Activated CD8-positive, alpha-beta memory T cell treated with anti-CD3 and anti-CD28 coated beads for 1 hour (primary cell): ENCODE measurements around the gene TMEM51.

Source experiments
- DNase-seq, 2 donors: peaks; one replicate each; pipeline ENCODE4 v3.0.0-alpha.2; 2020; ENCODE audit warnings: low read depth in 1 of 2; ENCODE audit errors: extremely low read depth in 1 of 2

The TMEM51 gene

GRCh38 chr1:15212954-15213291 lies 59.4 kb downstream of the TMEM51 start:
- DNase-seq: no peak

DNA sequence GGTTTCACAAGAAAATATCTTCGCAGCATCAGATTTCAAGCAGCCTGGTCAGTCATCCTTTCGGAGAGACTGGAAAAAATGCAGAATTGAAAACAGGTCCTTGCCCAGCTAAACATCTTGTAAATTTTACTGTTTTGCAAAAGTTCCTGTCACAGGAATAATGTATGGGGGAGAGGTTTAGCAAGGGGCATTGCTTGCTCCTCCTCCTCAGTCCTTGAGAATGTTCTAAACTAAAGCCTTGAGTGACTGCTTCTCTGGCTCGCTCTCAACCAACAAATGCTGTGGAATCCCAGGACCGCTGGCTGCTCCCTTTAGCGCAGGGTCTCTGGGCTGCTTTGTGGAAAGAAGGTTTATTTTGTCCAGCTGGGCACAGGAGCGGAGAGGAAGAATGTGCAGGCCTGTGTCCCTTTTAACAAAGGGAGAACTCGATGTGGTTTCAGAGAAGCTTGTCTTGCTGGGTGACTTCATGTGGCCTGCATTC lies 59.8 kb downstream of the TMEM51 start:
- no peak for DNase-seq

GRCh38 chr1:15214527-15214926 lies 61.0 kb downstream of the TMEM51 start:
- DNase-seq: no peak

DNA sequence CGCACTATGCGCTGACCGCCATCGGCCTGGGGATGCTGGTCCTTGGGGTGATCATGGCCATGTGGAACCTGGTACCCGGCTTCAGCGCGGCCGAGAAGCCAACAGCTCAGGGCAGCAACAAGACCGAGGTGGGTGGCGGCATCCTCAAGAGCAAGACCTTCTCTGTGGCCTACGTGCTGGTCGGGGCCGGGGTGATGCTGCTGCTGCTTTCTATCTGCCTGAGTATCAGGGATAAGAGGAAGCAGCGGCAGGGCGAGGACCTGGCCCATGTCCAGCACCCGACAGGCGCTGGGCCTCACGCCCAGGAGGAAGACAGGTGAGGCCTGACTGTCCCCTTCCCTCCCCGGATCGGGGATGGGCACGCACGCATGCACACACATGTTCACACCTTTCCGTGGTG lies 61.6 kb downstream of the TMEM51 start:
- no peak for DNase-seq

DNA sequence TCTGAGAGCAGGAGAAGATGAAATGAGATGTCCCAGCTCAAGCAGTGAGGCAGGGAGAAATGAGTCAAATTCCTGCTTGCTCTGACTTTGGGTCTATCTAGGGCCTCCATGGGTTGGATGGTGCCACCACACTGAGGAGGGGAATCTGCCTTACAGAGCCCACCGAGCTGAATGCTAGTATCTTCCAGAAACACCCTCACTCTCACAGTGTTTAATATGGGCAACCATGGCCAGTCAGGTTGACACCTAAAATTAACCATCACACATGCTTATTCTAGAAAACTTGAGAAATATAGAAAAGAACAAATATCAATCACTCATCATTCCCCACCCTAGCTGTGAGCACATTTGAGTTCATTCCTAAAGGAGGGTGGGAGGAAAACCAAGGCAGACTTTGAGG lies 64.1 kb downstream of the TMEM51 start:
- no peak for DNase-seq

- DNase-seq: no peak
Observed at GRCh38 chr1:15218287-15219279, 65.0 kb downstream of the TMEM51 start.

DNA sequence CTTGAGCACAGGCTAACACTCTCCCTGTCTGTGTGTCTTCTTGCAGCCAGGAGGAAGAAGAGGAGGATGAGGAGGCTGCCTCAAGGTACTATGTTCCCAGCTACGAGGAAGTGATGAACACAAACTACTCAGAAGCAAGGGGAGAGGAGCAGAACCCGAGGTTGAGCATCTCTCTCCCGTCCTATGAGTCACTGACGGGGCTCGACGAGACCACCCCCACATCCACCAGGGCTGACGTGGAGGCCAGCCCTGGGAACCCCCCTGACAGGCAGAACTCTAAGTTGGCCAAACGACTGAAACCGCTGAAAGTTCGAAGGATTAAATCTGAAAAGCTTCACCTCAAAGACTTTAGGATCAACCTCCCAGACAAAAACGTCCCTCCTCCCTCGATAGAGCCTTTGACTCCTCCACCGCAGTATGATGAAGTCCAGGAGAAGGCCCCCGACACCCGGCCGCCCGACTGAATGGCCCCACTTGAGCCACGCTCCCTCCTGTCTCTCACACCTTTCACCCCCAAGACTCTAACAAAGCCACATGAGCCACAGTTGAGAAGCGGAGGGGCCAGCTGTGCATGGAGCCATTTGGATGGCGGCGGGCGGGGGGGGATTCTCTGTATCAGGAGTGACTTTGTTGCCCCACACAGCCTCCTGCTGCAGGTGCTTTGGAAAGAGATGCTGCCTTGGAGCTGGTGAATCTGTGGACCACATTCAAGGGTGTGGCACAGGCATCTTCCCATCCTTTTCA lies 65.9 kb downstream of the TMEM51 start:
- no peak for DNase-seq

- DNase-seq: no peak
Observed at GRCh38 chr1:15220024-15220392, 66.5 kb downstream of the TMEM51 start.

DNA sequence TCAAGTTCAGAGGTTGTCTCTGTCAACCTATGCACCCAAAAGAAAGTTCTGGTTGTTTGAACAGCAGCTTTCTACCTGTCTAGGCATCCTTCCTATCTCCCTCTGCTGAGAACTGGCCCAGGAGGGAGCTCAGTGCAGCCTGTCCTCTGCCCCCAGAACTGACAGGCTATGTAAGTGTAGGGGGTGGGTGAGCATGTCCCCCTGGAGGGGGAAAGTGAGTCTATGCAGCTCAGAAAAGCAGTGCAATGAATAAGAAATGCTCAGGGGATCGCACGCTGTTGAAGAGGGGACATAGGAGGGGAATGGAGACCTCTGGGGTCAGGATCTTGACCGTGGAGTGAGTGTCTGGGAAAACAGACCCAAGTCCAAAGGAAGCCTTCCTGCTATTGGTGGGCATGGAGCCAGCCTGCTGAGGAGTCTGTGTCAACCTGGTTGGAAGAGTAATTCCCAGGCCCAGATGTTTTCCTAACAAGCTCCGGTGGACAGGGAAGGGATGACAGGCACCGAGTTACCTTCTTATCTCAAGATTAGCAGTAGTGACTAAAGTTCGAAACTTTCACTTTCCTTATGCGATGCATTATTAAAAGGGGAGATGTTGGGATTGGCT lies 67.4 kb downstream of the TMEM51 start:
- DNase-seq: no peak

- DNase-seq: no peak
Observed at GRCh38 chr1:15222653-15223303, 69.2 kb downstream of the TMEM51 start.

- DNase-seq: no peak
Observed at GRCh38 chr1:15224259-15224869, 70.8 kb downstream of the TMEM51 start.

- no peak for DNase-seq
Observed at GRCh38 chr1:15224974-15225373, 71.4 kb downstream of the TMEM51 start.

DNA sequence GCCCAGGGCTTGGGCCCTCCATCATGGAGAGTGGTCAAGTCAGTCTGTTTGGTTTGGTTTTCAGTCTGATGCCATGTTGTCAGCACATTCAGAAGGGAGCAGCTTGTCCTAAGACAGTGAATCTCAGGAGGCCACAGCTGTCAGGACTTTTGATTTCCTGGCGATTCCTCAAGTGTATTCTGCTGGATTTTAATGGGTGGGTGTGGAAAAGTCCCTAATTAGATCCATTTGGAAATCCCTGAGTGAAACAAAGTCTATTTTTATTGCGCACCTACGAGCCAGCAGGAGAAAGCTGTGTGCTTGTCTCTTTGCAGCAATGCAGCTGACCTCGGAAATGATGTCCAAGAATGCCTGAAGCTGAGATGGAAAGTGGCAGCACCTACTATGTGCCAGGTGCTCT lies 71.9 kb downstream of the TMEM51 start:
- DNase-seq: no peak

GRCh38 chr1:15226388-15227255 lies 73.1 kb downstream of the TMEM51 start:
- DNase-seq: no peak

DNA sequence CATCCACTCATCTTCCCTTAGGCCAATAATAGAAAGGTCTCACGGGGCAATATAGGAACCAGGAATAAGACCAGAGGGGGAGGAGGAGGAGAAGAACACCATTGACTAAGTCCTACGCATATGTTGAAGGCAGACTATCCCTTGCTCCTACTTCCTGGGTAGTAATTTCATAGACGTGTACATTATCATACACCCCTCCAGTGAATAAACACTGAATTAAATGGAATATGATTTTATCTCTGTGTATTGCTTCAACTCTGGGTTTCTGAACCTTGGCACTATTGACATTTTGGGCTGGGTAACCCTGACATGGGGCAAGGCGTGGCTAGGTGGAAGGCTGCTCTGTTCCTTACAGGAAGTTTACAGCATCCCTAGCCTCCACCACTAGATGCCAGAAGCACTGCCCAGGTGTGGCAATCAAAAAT lies 76.2 kb downstream of the TMEM51 start:
- no peak for DNase-seq

DNA sequence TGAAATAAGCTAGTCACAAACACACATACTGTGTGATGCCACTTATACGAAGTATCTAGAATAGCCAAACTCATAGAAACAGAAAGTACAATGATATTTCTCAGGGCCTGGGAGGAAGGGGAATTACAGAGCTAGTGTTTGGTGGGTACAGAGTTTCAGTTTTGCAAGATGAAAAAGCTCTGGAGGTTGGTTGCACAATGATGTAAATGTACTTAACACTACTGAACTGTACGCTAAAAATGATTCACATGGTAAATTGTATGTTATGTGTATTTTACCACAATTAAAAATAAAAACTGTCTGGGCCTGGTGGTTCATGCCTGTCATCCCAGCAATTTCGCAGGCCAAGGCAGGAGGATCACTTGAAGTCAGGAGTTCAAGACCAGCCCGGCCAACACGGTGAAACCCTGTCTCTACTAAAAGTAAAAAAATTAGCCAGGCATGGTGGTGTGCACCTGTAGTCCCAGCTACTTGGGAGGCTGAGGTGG lies 78.2 kb downstream of the TMEM51 start:
- DNase-seq: no peak

GRCh38 chr1:15233689-15234088 lies 80.1 kb downstream of the TMEM51 start:
- DNase-seq: no peak

GRCh38 chr1:15236321-15236721 lies 82.8 kb downstream of the TMEM51 start:
- no peak for DNase-seq

- DNase-seq: no peak
Observed at GRCh38 chr1:15236746-15237145, 83.2 kb downstream of the TMEM51 start.
